Hematopoietic multipotent progenitor cell treated with erythropoietin and hydrocortisone succinate and interleukin-3 and kit ligand, for 15 days (in vitro differentiated cells): ENCODE measurements around the gene DLD.
A peak's percentile ranks its signal among the peaks of the same experiment; 100 is the strongest.
"Not testable (repeated sequence)": the region's sequence is repeated elsewhere in the genome, so short reads cannot be mapped to it uniquely, and the experiment has no call there.

Experiments used
- DNase-seq: peaks from one replicate; pipeline ENCODE4 v3.0.0-alpha.2; 2015; ENCODE audit warnings: low spot score

Gene DLD

DNA sequence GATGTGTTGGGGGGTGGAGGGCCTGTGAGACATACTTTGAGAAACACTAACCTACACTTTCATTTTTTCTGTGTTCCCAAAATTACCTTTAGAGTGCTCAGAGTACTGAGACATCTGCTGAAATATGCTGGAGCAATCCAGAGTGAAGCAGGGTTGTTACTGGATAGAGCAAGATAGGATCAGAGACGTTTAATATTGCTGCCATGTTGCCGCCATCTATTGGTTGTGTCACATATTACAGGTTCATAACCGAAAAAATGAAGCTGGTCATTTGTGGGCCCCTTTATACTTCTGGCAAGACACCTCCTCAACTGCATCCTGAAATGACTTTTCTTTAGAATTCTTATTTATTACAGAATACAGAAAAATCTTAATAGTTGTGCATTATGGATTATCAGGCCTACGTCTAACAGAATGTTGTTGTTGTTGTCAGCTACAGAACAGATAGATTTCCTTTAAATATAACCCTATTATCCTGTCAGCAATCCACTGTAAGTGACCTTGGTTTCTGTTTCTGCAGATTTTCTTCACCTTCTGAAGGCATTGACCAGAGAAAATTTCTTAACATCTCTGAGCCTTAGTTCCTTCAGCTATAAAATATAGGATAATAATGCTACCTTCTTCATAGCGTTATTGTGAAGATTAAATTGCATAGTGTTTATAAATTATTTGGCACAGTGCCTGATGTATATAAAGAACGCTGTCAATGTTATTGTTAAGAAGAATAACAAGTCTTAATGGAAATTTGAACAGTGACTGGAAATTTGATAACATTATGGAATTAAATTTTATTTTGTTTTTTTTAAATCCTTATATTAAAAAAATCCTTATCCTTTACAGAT is 16.2 kb upstream of the DLD start:
- peak; percentile 84 for DNase-seq

DNA sequence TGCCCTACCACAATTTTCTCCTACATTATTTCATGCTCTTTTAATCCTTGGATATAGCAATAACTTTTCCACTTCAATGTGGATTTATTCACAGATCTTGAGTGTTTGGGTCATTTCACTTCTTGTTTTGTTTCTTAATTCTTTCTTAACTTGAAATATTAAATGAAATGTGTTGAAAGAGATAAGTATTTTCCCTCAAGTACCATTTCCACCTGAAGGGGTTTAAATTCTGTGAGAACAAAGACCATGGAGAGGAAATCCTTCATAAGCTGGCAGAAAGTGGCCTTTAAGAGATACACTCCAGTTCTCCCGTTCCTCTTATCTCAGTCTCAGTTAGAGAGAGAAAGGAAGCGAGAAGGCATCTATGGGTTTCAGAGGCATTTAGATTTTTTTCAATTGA is 14.1 kb upstream of the DLD start:
- no peak for DNase-seq

DNA sequence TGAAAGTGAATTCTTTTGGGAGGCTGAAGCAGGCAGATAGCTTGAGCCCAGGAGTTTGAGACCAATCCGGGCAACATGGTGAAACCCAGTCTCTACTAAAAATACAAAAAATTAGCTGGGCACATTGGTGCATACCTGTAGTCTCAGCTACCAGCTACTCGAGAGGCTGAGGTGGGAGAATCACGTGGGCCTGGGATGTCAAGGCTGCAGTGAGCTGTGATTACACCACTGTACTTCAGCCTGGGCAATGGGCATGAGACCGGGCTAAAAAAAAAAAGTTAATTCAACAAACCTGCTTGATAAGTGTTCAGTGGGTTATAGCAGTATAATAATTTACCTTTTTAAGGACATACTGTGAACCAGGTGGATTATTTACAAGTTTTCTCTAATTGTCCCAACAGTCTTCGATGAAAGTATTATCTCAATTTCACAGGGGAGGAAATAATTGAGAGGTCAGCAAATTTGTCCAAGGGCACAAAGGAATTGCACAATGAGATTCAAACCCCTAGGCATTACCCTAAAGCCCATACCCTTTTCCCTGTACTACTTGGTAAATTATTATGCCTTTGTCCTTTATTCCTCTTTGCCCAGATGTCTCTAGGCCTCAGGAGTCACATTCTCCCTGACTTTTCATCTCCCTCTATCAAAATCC is 13.1 kb upstream of the DLD start:
- no peak for DNase-seq

DNA sequence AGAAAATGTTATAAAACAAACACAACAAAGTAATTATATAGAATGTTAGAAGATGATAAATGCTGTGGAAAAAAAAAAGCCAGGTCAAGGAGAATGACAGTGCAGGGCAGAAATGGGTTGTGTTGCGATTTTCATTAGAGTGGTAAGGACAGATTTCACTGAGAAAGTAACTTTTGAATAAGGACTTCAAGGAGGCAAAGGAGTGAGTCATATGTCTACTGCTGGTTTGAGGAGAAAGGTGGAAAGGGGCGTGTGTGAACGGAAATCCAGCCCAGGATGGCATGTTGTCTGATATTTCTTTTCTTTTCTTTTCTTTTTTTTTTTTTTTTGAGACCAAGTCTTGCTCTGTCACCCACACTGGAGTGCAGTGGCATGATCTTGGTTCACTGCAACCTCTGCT is 12.3 kb upstream of the DLD start:
- no peak for DNase-seq

DNA sequence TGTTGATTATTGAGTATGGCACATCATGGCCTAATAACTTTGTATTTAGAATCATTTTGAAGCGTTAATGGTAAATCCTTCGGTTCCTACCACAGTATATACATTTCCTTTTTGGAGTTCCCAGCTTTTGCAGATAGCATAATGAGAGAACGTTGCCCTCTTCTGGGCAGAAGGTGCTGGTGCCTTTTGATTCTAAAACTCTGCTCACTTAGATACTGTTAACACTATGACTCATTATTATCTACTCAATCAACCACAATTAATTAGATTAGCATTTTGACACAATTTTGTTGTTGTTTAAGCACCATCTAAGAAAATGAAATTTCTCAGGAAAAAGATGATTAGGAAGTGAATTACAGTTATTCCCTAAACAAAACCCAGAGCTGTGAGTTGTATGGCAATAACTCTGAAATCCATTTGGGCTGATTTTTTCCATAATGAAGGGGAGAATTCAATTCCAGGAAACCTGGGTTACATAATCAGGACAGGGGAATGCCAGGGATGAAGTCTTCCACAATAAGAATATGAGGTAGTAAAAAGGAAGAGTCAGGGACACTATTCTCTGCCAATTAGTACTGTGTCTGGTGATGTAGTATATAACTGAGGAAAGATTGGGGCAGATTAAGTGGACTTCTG is 11.5 kb upstream of the DLD start:
- DNase-seq, result peak; percentile 75

DNA sequence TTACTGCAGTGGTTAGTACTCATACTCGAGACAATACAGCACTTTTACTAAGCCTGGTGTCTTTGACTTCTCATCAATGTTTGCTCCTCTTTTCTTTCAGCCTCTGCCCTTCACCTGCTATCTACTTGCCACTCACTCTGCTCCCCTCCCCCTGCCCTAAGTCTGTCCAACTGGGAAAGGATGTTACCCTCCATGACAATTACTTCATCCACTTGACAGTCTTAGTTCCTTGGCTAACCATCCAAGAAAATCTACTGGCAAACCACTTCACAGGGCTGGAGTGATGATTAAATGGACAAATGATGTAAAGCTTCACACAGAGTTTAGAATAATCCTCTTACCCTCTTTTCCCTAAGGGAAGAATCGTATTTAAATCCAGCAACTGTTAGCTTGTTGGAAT is 8.2 kb upstream of the DLD start:
- DNase-seq, result no peak

DNA sequence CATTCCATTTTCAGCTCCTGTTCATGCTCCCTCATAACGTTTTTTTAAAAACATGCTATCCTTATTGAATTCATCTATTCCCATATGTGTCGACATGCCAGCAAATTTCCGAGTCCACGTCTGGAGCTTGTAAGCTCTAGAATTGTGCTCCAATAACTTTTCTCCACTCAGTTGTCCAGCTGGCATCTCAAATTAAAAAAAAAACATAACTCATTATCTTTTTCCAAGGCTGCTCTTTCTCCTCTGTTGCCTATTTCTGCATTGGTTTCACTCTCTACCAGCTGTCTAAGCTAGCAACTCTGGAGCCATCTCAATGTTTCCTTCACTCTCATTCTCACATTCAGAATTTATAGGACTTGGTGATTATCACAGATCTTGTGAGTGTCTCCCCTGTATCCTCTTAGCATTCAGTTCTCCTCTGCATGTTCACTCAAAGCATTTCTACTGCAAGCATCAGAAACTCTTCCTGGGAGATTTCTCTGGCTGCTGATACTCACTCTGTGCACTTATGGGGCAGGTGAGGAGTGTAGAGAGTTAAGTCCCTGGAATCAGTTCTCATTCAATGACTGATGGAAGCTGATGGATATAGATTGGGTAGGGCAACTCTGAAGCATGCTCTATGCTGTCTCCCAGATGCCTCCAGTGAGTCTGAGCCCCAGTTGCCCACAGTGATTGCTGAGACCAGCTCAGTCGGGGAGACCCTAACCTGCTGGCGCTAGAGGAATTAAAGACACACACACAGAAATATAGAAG is 6.7 kb upstream of the DLD start:
- no peak for DNase-seq

DNA sequence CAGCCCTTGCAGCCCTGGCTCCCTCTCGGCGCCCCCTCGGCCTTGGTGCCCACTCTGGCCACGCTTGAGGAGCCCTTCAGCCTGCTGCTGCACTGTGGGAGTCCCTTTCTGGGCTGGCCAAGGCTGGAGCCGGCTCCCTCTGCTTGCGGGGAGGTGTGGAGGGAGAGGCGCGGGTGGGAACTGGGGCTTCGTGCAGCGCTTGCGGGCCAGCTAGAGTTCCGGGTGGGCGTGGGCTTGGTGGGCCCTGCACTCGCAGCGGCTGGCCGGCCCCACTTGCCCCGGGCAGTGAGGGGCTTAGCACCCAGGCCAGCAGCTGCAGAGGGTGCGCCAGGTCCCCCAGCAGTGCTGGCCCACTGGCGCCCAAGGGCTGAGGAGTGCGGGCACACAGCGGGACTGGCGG is 3.2 kb upstream of the DLD start:
- not testable (repeated sequence) for DNase-seq

DNA sequence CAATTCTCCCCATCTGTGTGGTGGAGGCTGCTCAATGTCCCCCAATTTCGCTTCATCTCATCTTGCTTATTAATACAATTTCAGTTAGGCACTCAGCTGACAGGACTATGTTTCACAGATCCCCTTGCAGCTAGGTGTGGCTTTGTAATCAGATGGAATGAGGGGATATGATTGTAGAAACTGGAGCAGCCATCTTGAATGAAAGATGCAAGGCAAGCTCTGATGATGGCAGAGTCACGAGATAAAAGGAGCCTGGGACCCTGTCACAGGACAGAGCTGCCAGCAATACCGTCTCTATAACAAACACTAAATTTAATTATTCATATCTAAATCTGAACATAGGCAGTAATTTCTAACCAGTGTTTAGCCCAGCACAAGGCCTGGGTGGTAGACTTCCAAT is 991 bp upstream of the DLD start:
- no peak for DNase-seq

DNA sequence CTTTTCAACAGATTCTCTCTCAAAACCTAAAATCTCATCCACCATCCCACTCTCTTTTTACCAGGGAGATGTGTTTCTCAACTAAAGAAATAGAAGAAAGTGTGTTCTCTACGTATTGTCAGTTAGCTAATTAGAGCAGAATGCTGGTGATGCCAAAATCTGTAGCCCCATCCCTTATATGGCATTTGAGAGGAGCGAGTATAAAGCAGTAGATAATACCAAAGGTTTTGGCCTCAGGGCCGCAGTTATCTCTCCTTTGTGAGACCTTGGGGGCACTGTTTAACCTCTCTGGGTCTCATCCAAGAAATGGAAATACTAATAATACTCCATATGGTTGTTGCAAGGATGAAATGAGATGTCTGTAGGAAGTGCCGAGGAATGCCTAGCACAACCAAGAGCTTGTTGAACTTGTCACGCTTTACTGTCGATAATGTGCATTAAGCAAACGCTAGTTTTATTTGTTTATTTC is 456 bp upstream of the DLD start:
- DNase-seq, result no peak

DNA sequence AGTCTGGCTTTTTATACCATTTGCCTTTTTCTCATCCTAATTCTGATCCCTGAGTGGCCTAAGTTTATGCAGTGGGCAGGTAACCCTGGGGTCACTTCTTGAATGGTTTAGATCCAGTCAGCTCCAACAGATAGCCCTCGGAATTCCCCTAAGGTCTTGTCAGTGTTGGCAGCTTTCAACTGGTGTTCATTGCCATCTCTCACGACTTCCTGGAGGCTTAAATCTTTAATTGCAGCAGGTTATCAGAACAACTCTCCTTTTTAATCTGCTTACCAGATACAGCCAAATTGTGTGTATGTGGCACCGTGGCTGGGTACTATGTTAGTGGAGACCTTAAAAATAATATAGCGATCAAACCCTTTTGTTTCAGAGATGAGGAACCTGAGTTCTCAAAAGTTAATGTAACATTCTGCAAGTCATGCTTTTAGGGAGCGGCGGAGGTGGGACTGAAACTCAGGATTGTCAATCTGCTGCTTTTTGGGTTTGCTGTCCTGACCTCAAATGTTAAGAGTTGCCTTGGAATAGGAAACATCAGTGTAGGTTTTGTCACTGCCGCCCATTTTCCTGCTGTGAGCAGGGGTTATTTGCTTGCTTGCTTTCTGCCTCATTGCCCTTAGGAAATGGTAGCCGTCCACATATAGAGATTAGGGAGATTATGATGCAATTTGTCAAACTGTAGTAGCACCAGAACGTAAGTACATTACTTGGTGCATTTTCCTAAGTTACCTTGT is 818 bp downstream of the DLD start:
- peak; percentile 59 for DNase-seq

DNA sequence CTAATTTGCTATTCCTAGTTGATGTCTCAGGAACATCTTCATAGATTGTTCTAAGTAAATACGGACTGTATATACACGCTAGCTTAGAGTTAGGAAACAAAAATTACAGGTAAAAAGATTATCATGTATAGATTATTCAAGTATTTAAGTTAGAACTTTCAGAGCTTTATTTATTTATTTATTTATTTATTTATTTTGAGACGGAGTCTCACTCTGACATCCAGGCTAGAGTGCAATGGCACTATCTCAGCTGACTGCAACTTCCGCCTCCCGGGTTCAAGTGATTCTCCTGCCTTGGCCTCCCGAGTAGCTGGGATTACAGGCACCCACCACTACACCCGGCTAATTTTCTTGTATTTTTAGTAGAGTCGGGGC is 1.4 kb downstream of the DLD start:
- DNase-seq, result not testable (repeated sequence)

DNA sequence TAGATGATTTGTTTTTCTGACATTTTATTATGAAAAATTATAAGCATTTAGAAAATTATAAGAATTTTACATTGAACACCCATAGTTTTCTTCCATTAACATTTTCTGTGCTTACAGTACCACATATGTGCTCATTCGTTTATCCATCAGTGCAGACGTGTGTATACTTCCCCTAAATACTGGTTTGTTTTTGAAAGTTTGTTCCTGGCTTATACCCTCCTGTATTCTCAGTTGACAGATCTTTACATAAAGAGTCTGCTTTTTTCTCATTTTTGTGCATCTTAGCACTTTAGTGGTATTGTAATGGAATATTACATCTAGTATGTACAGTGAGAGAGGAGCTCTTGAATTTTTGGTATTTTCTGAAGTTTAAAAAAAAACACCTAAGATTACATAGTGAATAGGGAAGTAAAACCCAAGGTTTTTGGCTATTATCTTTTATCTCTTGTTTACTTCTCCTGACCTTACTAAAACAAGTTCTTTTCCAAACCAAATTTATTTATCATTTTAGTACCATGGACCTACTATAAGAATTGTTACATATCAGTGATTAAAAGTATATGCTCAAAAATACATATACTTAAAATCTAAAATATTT is 8.1 kb downstream of the DLD start:
- DNase-seq, result no peak

DNA sequence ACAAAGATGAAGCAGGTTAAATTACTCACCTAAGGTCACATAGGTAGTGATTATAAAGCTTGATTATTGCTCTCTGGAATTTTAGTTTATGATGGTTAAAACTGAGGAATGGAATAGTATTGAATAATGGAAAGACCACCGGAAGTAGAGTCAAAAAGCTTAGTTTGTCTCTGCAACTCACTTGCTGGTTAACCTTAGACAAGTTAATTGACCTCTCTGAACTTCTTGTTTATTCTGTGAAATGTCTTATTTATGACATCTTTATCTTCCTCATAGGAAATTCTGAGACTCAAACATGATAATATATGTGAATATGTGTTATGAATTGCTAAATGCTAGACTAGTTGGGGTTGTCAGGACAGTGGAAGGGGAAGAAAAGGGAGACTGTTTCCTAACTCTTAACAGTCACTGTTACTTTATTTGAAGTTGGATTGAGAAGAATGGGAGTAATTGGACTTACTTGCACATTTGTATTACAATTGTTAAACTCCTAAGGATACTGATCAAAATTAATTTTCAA is 9.6 kb downstream of the DLD start:
- DNase-seq, result no peak

DNA sequence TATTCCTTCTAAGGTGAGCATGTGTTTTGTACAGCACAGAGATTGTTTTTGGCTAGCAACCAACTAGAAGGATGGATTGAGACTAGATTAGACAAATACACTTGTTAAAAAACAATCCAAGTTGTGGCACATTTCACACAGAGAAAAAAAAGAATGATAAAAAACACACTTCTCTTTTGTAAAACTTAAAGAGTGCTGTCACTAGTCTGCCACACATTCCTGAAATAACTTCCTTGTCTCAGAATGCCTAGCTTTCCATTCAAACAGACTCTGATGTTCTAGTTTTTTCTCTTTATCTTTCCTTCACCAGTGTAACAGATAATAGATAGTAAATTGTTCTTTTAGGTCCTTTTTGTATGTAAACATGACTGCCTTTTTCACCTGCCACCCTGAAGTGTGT is 11.4 kb downstream of the DLD start:
- no peak for DNase-seq

DNA sequence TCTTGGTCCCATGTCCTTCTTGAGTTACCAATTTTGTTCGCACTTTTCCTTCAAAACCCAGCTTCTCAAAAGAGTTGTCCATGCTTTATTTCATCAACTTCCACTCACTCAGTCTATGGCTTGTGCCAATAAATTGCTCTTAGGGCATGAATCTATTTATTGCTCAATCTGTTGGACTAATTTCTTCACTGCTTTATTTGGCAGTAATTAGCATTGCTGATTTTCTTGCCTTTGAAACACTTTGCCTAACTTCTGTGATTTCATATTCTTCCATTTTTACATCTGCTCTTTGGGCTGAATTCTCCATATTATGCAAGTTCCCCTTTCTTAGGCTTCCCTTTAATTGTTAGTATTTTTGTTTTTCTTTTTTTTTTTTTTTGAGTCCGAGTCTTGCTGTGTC is 16.8 kb downstream of the DLD start:
- DNase-seq, result no peak

DNA sequence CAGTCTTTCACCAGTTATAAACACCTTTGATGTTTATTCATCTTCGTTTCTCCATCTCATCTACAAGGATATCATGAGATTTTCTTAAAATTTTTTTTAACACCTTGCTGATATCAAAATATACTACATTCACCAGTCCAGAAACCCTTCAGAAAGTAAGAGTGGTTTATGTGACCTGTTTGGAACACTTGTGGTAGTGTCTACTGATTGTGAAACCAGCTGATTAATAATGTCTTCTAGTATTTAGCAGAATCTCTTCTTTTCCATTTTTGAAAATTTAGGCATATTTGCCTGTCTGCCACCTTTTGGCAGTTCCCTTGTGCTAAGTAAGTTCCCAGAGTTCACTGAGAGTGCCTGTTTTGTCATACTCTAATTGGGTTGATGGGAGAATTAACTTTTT is 18.5 kb downstream of the DLD start:
- DNase-seq, result no peak

DNA sequence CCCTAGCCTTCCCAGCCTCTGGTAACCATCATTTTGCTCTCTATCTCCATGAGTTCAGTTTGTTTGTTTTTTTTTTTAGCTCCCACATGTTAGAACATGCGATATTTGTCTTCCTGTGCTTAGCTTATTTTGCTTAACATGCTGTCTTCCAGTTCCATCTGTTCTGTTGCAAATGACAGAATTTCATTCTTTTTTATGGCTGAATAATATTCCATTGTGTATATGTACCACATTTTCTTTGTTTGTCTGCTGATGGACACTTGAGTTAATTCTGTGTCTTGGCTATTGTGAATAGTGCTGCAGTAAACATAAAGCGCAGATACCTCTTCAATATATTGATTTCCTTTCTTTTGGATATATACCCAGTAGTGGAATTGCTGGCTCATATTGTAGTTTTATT is 21.0 kb downstream of the DLD start:
- no peak for DNase-seq

DNA sequence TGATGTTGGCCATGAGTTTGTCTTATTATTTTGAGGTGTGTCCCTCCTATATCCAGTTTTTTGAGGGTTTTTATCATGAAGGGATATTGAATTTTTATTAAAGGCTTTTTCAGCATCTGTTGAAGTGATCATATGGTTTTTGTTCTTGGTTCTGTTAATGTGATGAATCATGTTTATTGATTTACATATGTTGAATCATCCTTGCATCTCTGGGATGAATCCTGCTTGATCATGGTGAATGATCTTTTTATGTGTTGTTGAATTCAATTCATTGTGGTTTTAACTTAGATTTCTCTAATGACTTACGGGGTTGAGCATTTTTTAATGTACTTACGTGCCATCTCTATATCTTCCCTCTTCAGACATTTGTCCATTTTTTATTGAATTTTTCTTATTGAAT is 22.9 kb downstream of the DLD start:
- DNase-seq, result no peak

DNA sequence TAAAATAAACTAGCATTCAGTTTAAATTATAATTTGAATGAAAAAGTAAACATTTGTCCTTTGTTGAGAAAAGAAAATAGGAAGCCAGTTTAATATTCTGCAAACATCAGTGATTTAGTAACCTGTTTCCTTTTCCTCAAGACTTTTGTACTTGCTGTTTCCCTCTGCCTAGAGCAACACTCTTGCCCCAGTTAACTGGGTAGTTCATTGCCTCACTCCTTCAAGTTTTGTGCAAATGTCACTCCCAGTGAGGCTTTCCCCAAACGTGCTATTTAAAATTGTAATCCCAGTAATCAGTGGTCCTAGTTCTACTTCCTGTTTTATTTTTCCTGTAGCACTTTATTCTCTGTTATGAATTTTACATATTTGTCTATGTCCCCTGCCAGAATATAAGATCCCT is 23.8 kb downstream of the DLD start:
- no peak for DNase-seq

DNA sequence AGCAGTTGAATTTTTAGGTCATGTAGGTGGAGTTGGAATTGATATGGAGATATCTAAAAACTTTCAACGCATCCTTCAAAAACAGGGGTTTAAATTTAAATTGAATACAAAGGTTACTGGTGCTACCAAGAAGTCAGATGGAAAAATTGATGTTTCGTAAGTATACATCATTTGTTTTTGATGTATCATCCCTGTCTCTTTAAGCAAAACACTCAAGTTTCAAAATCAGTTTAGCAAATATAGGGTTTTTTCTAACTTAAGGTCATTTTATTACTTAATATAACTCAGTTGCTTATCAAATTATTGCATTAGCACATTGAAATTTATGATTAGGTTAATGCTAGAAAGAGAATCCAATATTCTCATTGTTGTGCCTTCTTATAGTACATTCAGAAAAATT is 24.6 kb downstream of the DLD start:
- DNase-seq, result no peak
